Stimulated activated CD4-positive, alpha-beta T cell treated with anti-CD3 and anti-CD28 coated beads, TNF-alpha, amount 100 ng/mL, for 1 hour (primary cell): ENCODE data around the gene MYL7.
"Not testable (repeated sequence)": the region's sequence is repeated elsewhere in the genome, so short reads cannot be mapped to it uniquely, and the experiment has no call there.

Source experiments
- DNase-seq, 3 donors: peaks; one replicate each; pipeline ENCODE4 v3.0.0-alpha.2; 2020; ENCODE audit warnings: low read depth in 3 of 3, low spot score in 1 of 3

The MYL7 gene

GRCh38 chr7:44141221-44141850, at the start of gene MYL7:
MYL7 (minus strand) TSS chr7:44141332; CDS start chr7:44141305, 27 bp downstream.
- DNase-seq, result no peak

GRCh38 chr7:44189993-44190872, 49.1 kb upstream of the MYL7 start:
- DNase-seq, result no peak

GRCh38 chr7:44189286-44189992, 48.3 kb upstream of the MYL7 start, which contains the start of gene GCK:
GCK (minus strand) TSS chr7:44189439; CDS start chr7:44188953, 486 bp downstream.
- no peak for DNase-seq

GRCh38 chr7:44188480-44189225, 47.5 kb upstream of the MYL7 start:
- DNase-seq, result no peak

- no peak for DNase-seq
These were observed 46.7 kb upstream of the MYL7 start for GRCh38 chr7:44187636-44188416.

GRCh38 chr7:44186736-44187135, 45.6 kb upstream of the MYL7 start:
- no peak for DNase-seq

GRCh38 chr7:44185729-44186128, 44.6 kb upstream of the MYL7 start:
- no peak for DNase-seq

- DNase-seq, result no peak
These were observed 43.8 kb upstream of the MYL7 start for GRCh38 chr7:44184873-44185446.

- DNase-seq, result no peak
These were observed 43.2 kb upstream of the MYL7 start for GRCh38 chr7:44184206-44184872.

GRCh38 chr7:44183386-44183785, 42.3 kb upstream of the MYL7 start:
- DNase-seq, result no peak

GRCh38 chr7:44182827-44183226, 41.7 kb upstream of the MYL7 start:
- no peak for DNase-seq

- no peak for DNase-seq
These were observed 39.5 kb upstream of the MYL7 start for GRCh38 chr7:44180631-44181030.

- no peak for DNase-seq
These were observed 36.5 kb upstream of the MYL7 start for GRCh38 chr7:44177570-44178131.

GRCh38 chr7:44176486-44176885, 35.4 kb upstream of the MYL7 start:
- no peak for DNase-seq

- DNase-seq, result no peak
These were observed 34.6 kb upstream of the MYL7 start for GRCh38 chr7:44175730-44176129.

- not testable (repeated sequence) for DNase-seq
These were observed 33.5 kb upstream of the MYL7 start for GRCh38 chr7:44174694-44174948.

- no peak for DNase-seq
These were observed 33.0 kb upstream of the MYL7 start for GRCh38 chr7:44173911-44174693.

- no peak for DNase-seq
These were observed 31.8 kb upstream of the MYL7 start for GRCh38 chr7:44172803-44173424.
